HCT116 (cell line): ENCODE data around the gene STX16. TPM values are rescaled to one million over a fixed set of nuclear protein-coding genes. Genes with fewer than 3 reads are reported as not detected.

Source experiments
- ATAC-seq: fragments of 200-7000 bp; cut with Tn5 transposase; 2 replicates; pipeline ENCODE4 v1.9.1; 2020; ENCODE audit warnings: mild to moderate bottlenecking, moderate library complexity
- BruUV-seq: library from RNA; stranded (reverse); fragments of 400-500 nt; replicated peaks from 2 replicates; lab custom pipeline; 2021; lab: Mats Ljungman, UMichigan
- CTCF ChIA-PET: fragments of 300-600 bp; sonication (Branson Sonifier 250); formaldehyde crosslinking; loops from one replicate; lab custom pipeline; 2021; ENCODE audit warnings: antibody characterized with exemption; lab: Charles Lee
- POLR2A ChIA-PET: fragments of 300-600, 350-600 bp; sonication (Branson Sonifier 250); formaldehyde crosslinking; loops from one replicate; lab custom pipeline; 2021; ENCODE audit warnings: antibody characterized with exemption; lab: Charles Lee
- RAD21 ChIA-PET, 2 experiments: fragments of 300-600 bp; sonication (Branson Sonifier 250); formaldehyde crosslinking; loops; one replicate each; lab custom pipeline; 2023; ENCODE audit warnings: low total read pairs in 2 of 2; ENCODE audit not compliant: uncharacterized antibody in 2 of 2, unreplicated experiment in 2 of 2, low non-redundant PET in 1 of 2; lab: Charles Lee
- DNase-seq: peaks from one replicate; pipeline ENCODE4 v3.0.0-alpha.2; 2010; ENCODE audit warnings: low read depth, low spot score
- H2AFZ ChIP-seq: fragments of 200-600 bp; shearing (Covaris generic), sonication (generic); 2 replicates; pipeline ENCODE4 v1.6.1; 2017; ENCODE audit warnings: low read depth, mixed run types, mixed read lengths, antibody characterized with exemption, low read length; ENCODE audit not compliant: poor library complexity, severe bottlenecking
- H3K27ac ChIP-seq: 2 replicates; pipeline ENCODE4 v1.5.1; 2012; ENCODE audit warnings: low read depth, low read length
- H3K27me3 ChIP-seq: fragments of 200-600 bp; sonication (generic); 2 replicates; pipeline ENCODE4 v1.6.1; 2016; ENCODE audit warnings: mixed run types, low read length, mixed read lengths; ENCODE audit not compliant: insufficient read depth
- H3K36me3 ChIP-seq, 2 experiments: fragments of 200-500 bp in 1 of 2; fragments of 200-600 bp in 1 of 2; sonication (Bioruptor generic) in 1 of 2; sonication (generic) in 1 of 2; 2 replicates each; pipeline versions ENCODE4 v1.5.1 to v1.6.1; 2014 to 2016; ENCODE audit warnings: low read length in 2 of 2, inconsistent platforms in 1 of 2, mixed read lengths in 1 of 2, mixed run types in 1 of 2; ENCODE audit not compliant: insufficient read depth in 2 of 2, control insufficient read depth in 1 of 2
- H3K4me1 ChIP-seq, 2 experiments: fragments of 200-600 bp in 1 of 2; sonication (generic) in 1 of 2; 2 replicates each; pipeline versions ENCODE4 v1.5.1 to v1.6.1; 2012 to 2017; ENCODE audit warnings: low read length in 2 of 2, inconsistent platforms in 1 of 2, mild to moderate bottlenecking in 1 of 2, mixed read lengths in 1 of 2, mixed run types in 1 of 2, moderate library complexity in 1 of 2; ENCODE audit not compliant: insufficient read depth in 2 of 2, control insufficient read depth in 1 of 2
- H3K4me2 ChIP-seq: fragments of 200-600 bp; sonication (generic); 2 replicates; pipeline ENCODE4 v1.6.1; 2017; ENCODE audit warnings: mixed run types, low read length, mixed read lengths
- H3K4me3 ChIP-seq, 2 experiments: fragments of 200-600 bp in 1 of 2; sonication (generic) in 1 of 2; replicated peaks in 1 of 2; 2 replicates each; pipeline ENCODE4 v1.5.1; 2011 to 2016; ENCODE audit warnings: low read length in 2 of 2, control low read depth in 1 of 2, low read depth in 1 of 2, mild to moderate bottlenecking in 1 of 2, mixed read lengths in 1 of 2, mixed run types in 1 of 2
- H3K79me2 ChIP-seq: fragments of 200-600 bp; sonication (generic); 2 replicates; pipeline ENCODE4 v1.6.1; 2017; ENCODE audit warnings: mild to moderate bottlenecking, mixed run types, low read length, moderate library complexity, mixed read lengths; ENCODE audit not compliant: insufficient read depth
- H3K9ac ChIP-seq: fragments of 200-600 bp; sonication (generic); 2 replicates; pipeline ENCODE4 v1.6.1; 2016; ENCODE audit warnings: low read length, mixed read lengths
- H3K9me2 ChIP-seq: fragments of 200-600 bp; sonication (generic), shearing (Covaris generic); 2 replicates; pipeline ENCODE4 v1.6.1; 2017; ENCODE audit warnings: mixed run types, mild to moderate bottlenecking, moderate library complexity; ENCODE audit not compliant: insufficient read depth
- H3K9me3 ChIP-seq, 2 experiments: fragments of 200-500 bp in 1 of 2; fragments of 200-600 bp in 1 of 2; sonication (Bioruptor generic) in 1 of 2; sonication (generic) in 1 of 2; 2 replicates each; pipeline ENCODE4 v1.6.1; 2014 to 2017; ENCODE audit warnings: low read length in 2 of 2, mixed read lengths in 2 of 2, inconsistent platforms in 1 of 2, low read depth in 1 of 2, mild to moderate bottlenecking in 1 of 2, mixed run types in 1 of 2, moderate library complexity in 1 of 2; ENCODE audit not compliant: control insufficient read depth in 1 of 2, insufficient read depth in 1 of 2
- H4K20me1 ChIP-seq: fragments of 200-600 bp; sonication (generic), shearing (Covaris generic); 2 replicates; pipeline ENCODE4 v1.6.1; 2017; ENCODE audit warnings: mixed run types, mild to moderate bottlenecking, moderate library complexity; ENCODE audit not compliant: insufficient read depth
- CEBPB ChIP-seq: IDR thresholded peaks from 2 replicates; pipeline ENCODE4 v1.6.1; 2012; ENCODE audit warnings: low read depth
- FOSL1 ChIP-seq: IDR thresholded peaks from 2 replicates; pipeline ENCODE4 v1.6.1; 2012; ENCODE audit warnings: low read depth
- JUND ChIP-seq: IDR thresholded peaks from 2 replicates; pipeline ENCODE4 v1.6.1; 2012
- MAX ChIP-seq: IDR thresholded peaks from 2 replicates; pipeline ENCODE4 v1.6.1; 2012
- POLR2A ChIP-seq: IDR thresholded peaks from 2 replicates; pipeline ENCODE4 v1.7.0; 2011; ENCODE audit warnings: borderline replicate concordance; ENCODE audit not compliant: insufficient read depth, insufficient read length; ENCODE audit errors: extremely low read depth
- POLR2AphosphoS5 ChIP-seq: IDR thresholded peaks from 2 replicates; pipeline ENCODE4 v1.6.1; 2011; ENCODE audit warnings: mild to moderate bottlenecking, low read depth, low read length, moderate library complexity
- RAD21 ChIP-seq: IDR thresholded peaks from 2 replicates; pipeline ENCODE4 v1.6.1; 2012; ENCODE audit warnings: low read depth, mild to moderate bottlenecking
- SIN3A ChIP-seq: IDR thresholded peaks from 2 replicates; pipeline ENCODE4 v1.6.1; 2012; ENCODE audit warnings: low read depth
- SRF ChIP-seq: IDR thresholded peaks from 2 replicates; pipeline ENCODE4 v1.6.1; 2012; ENCODE audit warnings: low read depth
- TCF7L2 ChIP-seq: IDR thresholded peaks from 2 replicates; pipeline ENCODE4 v1.7.0; 2011; ENCODE audit warnings: borderline replicate concordance, inconsistent platforms; ENCODE audit not compliant: insufficient read depth, insufficient read length; ENCODE audit errors: extremely low read depth
- intact Hi-C: fragments of 100-400 bp; cut with micrococcal nuclease; formaldehyde crosslinking; loops from 2 replicates; pipeline ENCODE4 v1.10.0; 2022
- total RNA-seq: library from RNA; stranded (reverse); gene quantifications from one replicate; pipeline ENCODE4 v1.2.1, GENCODE V29; 2021; ENCODE audit not compliant: unreplicated experiment

The STX16 gene
- total RNA-seq, 1 experiment from 2014 or later: 55.1 TPM

GRCh38 chr20:58696411-58696961 is 45.4 kb downstream of the STX16 start:
- ChIA-PET CTCF (no interaction called here), RAD21 (no interaction called here), POLR2A (interaction anchor here (0.6 kb wide), 1 partner anchor 32 kb away, joined by 6 read pairs; no protein-coding TSS in a partner anchor)
- no peak for DNase-seq
- Histone ChIP-seq H3K27me3 (no peaks in the 10 kb centered on the region), H3K9me2 (no peaks in the 10 kb centered on the region), H2AFZ (no peak overlapping the region), H4K20me1 (no peaks in the 10 kb centered on the region), H3K27ac (no peak overlapping the region), H3K9me3 (no peaks in the 10 kb centered on the region), H3K9ac (no peak overlapping the region), H3K36me3 (no peaks in the 10 kb centered on the region), H3K79me2 (no peaks in the 10 kb centered on the region), H3K4me1 (peaks cover 7 to 16% of the 10 kb centered on the region in 2 experiments), H3K4me3 (no peak overlapping the region), H3K4me2 (no peak overlapping the region)
- no peak for ATAC-seq
- TF ChIP-seq POLR2A: no peak
- TF ChIP-seq FOSL1: no peak
- BruUV-seq: no TSS peak
- intact Hi-C loops: no loop called here

GRCh38 chr20:58697201-58697866 is 46.3 kb downstream of the STX16 start:
- Histone ChIP-seq H3K4me2 (no peak overlapping the region), H3K9ac (no peak overlapping the region), H3K79me2 (no peaks in the 10 kb centered on the region), H3K36me3 (no peaks in the 10 kb centered on the region), H3K4me3 (no peak overlapping the region), H3K27me3 (no peaks in the 10 kb centered on the region), H3K9me2 (no peaks in the 10 kb centered on the region), H3K27ac (no peak overlapping the region), H2AFZ (no peak overlapping the region), H4K20me1 (no peaks in the 10 kb centered on the region), H3K4me1 (peaks cover 7 to 9% of the 10 kb centered on the region in 2 experiments), H3K9me3 (no peaks in the 10 kb centered on the region)
- DNase-seq (no peak), ATAC-seq (no peak)
- intact Hi-C loops: no loop called here
- BruUV-seq: no TSS peak
- TF ChIP-seq TCF7L2 (no peak), POLR2AphosphoS5 (no peak), SIN3A (no peak), SRF (no peak), JUND (no peak), RAD21 (no peak), MAX (no peak), CEBPB (no peak)
- ChIA-PET RAD21 (no interaction called here), POLR2A (interaction anchor here (0.6 kb wide), 1 partner anchor 31 kb away, joined by 6 read pairs; no protein-coding TSS in a partner anchor), CTCF (no interaction called here)
